IMR-90 (cell line): ENCODE data around the gene MRPL19. TPM values are rescaled to one million over a fixed set of nuclear protein-coding genes. Genes with fewer than 3 reads are reported as not detected.

Source experiments
- ATAC-seq: fragments of 200-7000 bp; cut with Tn5 transposase; 2 replicates; pipeline ENCODE4 v1.9.1; 2020; ENCODE audit warnings: low read depth, mild to moderate bottlenecking, moderate library complexity
- BruUV-seq: library from RNA; stranded (reverse); fragments of 400-500 nt; replicated peaks from 2 replicates; lab custom pipeline; 2021; lab: Mats Ljungman, UMichigan
- CTCF ChIA-PET: fragments of 300-600 bp; formaldehyde crosslinking; extraction: SDS; loops from one replicate; lab custom pipeline; 2021; ENCODE audit warnings: antibody characterized with exemption; lab: Yijun Ruan, JAX
- POLR2A ChIA-PET: fragments of 300-600 bp; sonication (Branson Sonifier 250); formaldehyde crosslinking; loops from one replicate; lab custom pipeline; 2022; ENCODE audit warnings: antibody characterized with exemption; ENCODE audit not compliant: unreplicated experiment; lab: Charles Lee
- DNase-seq: peaks from one replicate; pipeline ENCODE4 v3.0.0; 2013
- H2AFZ ChIP-seq: replicated peaks from 2 replicates; pipeline ENCODE3; 2013; ENCODE audit warnings: low read length, mild to moderate bottlenecking; ENCODE audit not compliant: poor library complexity
- H2AK5ac ChIP-seq: 2 replicates; pipeline ENCODE4 v1.6.1; 2013; ENCODE audit warnings: low read depth, low read length, inconsistent platforms
- H2AK9ac ChIP-seq: replicated peaks from 2 replicates; pipeline ENCODE3; 2013; ENCODE audit warnings: mild to moderate bottlenecking, low read depth, low read length, moderate library complexity; ENCODE audit not compliant: poor library complexity
- H2BK120ac ChIP-seq: 2 replicates; pipeline ENCODE4 v1.6.1; 2013; ENCODE audit warnings: low read depth, low read length, inconsistent platforms
- H2BK15ac ChIP-seq: 3 replicates; pipeline ENCODE4 v1.6.1; 2013; ENCODE audit warnings: low read depth, low read length, inconsistent platforms
- H2BK20ac ChIP-seq: 2 replicates; pipeline ENCODE4 v1.6.1; 2013; ENCODE audit warnings: low read depth, mild to moderate bottlenecking, inconsistent platforms, low read length, moderate library complexity
- H2BK5ac ChIP-seq: 2 replicates; pipeline ENCODE4 v1.6.1; 2013; ENCODE audit warnings: mild to moderate bottlenecking, low read depth, low read length, inconsistent platforms; ENCODE audit not compliant: poor library complexity, severe bottlenecking
- H3K14ac ChIP-seq: replicated peaks from 2 replicates; pipeline ENCODE4 v1.6.1; 2013; ENCODE audit warnings: low read depth, low read length, inconsistent platforms
- H3K18ac ChIP-seq: 2 replicates; pipeline ENCODE4 v1.6.1; 2013; ENCODE audit warnings: low read depth, low read length, control low read depth
- H3K23ac ChIP-seq: 2 replicates; pipeline ENCODE4 v1.6.1; 2013; ENCODE audit warnings: low read depth, low read length, inconsistent platforms
- H3K27ac ChIP-seq: 2 replicates; pipeline ENCODE4 v1.5.1; 2013; ENCODE audit warnings: mild to moderate bottlenecking, control low read depth, low read length; ENCODE audit not compliant: insufficient read depth
- H3K27me3 ChIP-seq: 2 replicates; pipeline ENCODE4 v1.6.1; 2013; ENCODE audit warnings: low read length; ENCODE audit not compliant: control insufficient read depth, insufficient read depth
- H3K36me3 ChIP-seq: 2 replicates; pipeline ENCODE4 v1.6.1; 2013; ENCODE audit warnings: low read length, mixed read lengths; ENCODE audit not compliant: control insufficient read depth, insufficient read depth
- H3K4ac ChIP-seq: 2 replicates; pipeline ENCODE4 v1.6.1; 2013; ENCODE audit warnings: low read depth, low read length, inconsistent platforms
- H3K4me1 ChIP-seq: 2 replicates; pipeline ENCODE4 v1.6.1; 2013; ENCODE audit warnings: low read length, mixed read lengths; ENCODE audit not compliant: control insufficient read depth, insufficient read depth
- H3K4me2 ChIP-seq: 2 replicates; pipeline ENCODE4 v1.6.1; 2013; ENCODE audit warnings: low read depth, mild to moderate bottlenecking, control low read depth, low read length, moderate library complexity
- H3K4me3 ChIP-seq: 2 replicates; pipeline ENCODE4 v1.5.1; 2013; ENCODE audit warnings: low read depth, mild to moderate bottlenecking, control low read depth, low read length, moderate library complexity; ENCODE audit not compliant: insufficient read depth
- H3K56ac ChIP-seq: 2 replicates; pipeline ENCODE4 v1.6.1; 2013; ENCODE audit warnings: low read length, inconsistent platforms; ENCODE audit not compliant: insufficient read depth; ENCODE audit errors: extremely low read depth
- H3K79me1 ChIP-seq, 2 experiments: 2 replicates each; pipeline ENCODE4 v1.6.1; 2013; ENCODE audit warnings: low read length in 2 of 2, inconsistent platforms in 1 of 2, low read depth in 1 of 2
- H3K9ac ChIP-seq: 2 replicates; pipeline ENCODE4 v1.6.1; 2013; ENCODE audit warnings: low read depth, low read length, control low read depth
- H3K9me1 ChIP-seq: 2 replicates; pipeline ENCODE4 v1.6.1; 2013; ENCODE audit warnings: low read length, inconsistent platforms; ENCODE audit not compliant: insufficient read depth
- H3K9me3 ChIP-seq: 2 replicates; pipeline ENCODE4 v1.6.1; 2013; ENCODE audit warnings: low read length; ENCODE audit not compliant: control insufficient read depth, insufficient read depth
- H4K20me1 ChIP-seq: 2 replicates; pipeline ENCODE4 v1.6.1; 2013; ENCODE audit warnings: low read length, inconsistent platforms; ENCODE audit not compliant: insufficient read depth
- H4K5ac ChIP-seq: 2 replicates; pipeline ENCODE4 v1.6.1; 2013; ENCODE audit warnings: mild to moderate bottlenecking, low read depth, low read length, control low read depth
- H4K8ac ChIP-seq, 2 experiments: 2 replicates each; pipeline ENCODE4 v1.6.1; 2013; ENCODE audit warnings: low read depth in 2 of 2, low read length in 2 of 2, control low read depth in 1 of 2, inconsistent platforms in 1 of 2
- H4K91ac ChIP-seq: 2 replicates; pipeline ENCODE4 v1.6.1; 2013; ENCODE audit warnings: low read depth, low read length, inconsistent platforms; ENCODE audit not compliant: insufficient read depth
- FOS ChIP-seq: fragments of 150-350 bp; IDR thresholded peaks from 2 replicates; pipeline ENCODE4 v1.6.1; 2016; ENCODE audit warnings: low read depth, low read length
- MAFK ChIP-seq: IDR thresholded peaks from 2 replicates; pipeline ENCODE4 v1.6.1; 2012; ENCODE audit warnings: low read depth, low read length, improper control_type of control experiment
- MAZ ChIP-seq: IDR thresholded peaks from 2 replicates; pipeline ENCODE4 v1.6.1; 2012; ENCODE audit warnings: low read depth, mild to moderate bottlenecking, low read length, improper control_type of control experiment, moderate library complexity, borderline replicate concordance
- MXI1 ChIP-seq: IDR thresholded peaks from 2 replicates; pipeline ENCODE4 v1.6.1; 2012; ENCODE audit warnings: low read depth, mild to moderate bottlenecking, low read length, moderate library complexity, borderline replicate concordance
- NFE2L2 ChIP-seq: fragments of 150-350 bp; IDR thresholded peaks from 2 replicates; pipeline ENCODE4 v1.6.1; 2016; ENCODE audit warnings: low read depth, mild to moderate bottlenecking, low read length
- POLR2A ChIP-seq: IDR thresholded peaks from 2 replicates; pipeline ENCODE4 v1.6.1; 2012; ENCODE audit warnings: mild to moderate bottlenecking, low read depth, low read length
- RAD21 ChIP-seq: IDR thresholded peaks from 2 replicates; pipeline ENCODE4 v1.6.1; 2012; ENCODE audit warnings: low read length, improper control_type of control experiment
- RCOR1 ChIP-seq: IDR thresholded peaks from 2 replicates; pipeline ENCODE4 v1.6.1; 2012; ENCODE audit warnings: mild to moderate bottlenecking, low read length, improper control_type of control experiment; ENCODE audit not compliant: insufficient replicate concordance
- RFX5 ChIP-seq: IDR thresholded peaks from 2 replicates; pipeline ENCODE4 v1.8.0; 2012; ENCODE audit warnings: low read depth, mild to moderate bottlenecking, low read length, moderate library complexity
- SMC3 ChIP-seq: fragments of 150-350 bp; IDR thresholded peaks from 2 replicates; pipeline ENCODE4 v1.6.1; 2016; ENCODE audit warnings: low read depth, mild to moderate bottlenecking, antibody characterized with exemption, low read length, moderate library complexity
- WGBS, 2 experiments: methylation state at CpG; one replicate each; pipeline versions ENCODE4 v1.1.5 to v1.1.7; 2013; ENCODE audit warnings: missing lambda C conversion rate in 2 of 2; ENCODE audit not compliant: insufficient read length in 1 of 2; ENCODE audit errors: extremely low coverage in 2 of 2; 5-methylcytosine and 5-hydroxymethylcytosine counted together
- dilution Hi-C: fragments of 300-500 bp; cut with HindIII; formaldehyde crosslinking; loops from one replicate; pipeline ENCODE4 v1.14.3; 2018; ENCODE audit warnings: low sequenced_read_pairs; ENCODE audit not compliant: unreplicated experiment
- in situ Hi-C: fragments of 300-500 bp; cut with MboI; formaldehyde crosslinking; loops from 3 replicates; pipeline ENCODE4 v1.14.3; 2019; ENCODE audit warnings: low sequenced_read_pairs, inconsistent platforms, mixed read lengths
- intact Hi-C: fragments of 100-400 bp; cut with micrococcal nuclease; formaldehyde crosslinking; loops from 2 replicates; pipeline ENCODE4 v1.10.0; 2022
- polyA plus RNA-seq, 3 experiments: library from polyadenylated mRNA; depleted of rRNA; stranded (reverse); fragments of >200 nt; gene quantifications; 2 replicates each; pipeline ENCODE4 v1.2.3, GENCODE V29; 2012; ENCODE audit warnings: low replicate concordance in 1 of 3
- total RNA-seq: library from RNA; depleted of rRNA; stranded (reverse); fragments of >200 nt; gene quantifications from 2 replicates; pipeline ENCODE4 v1.2.3, GENCODE V29; 2012
- TF ChIP-seq, protein P1 (sequence below): conservative IDR thresholded peaks from 2 replicates; pipeline ENCODE4 v1.5.1; 2012; ENCODE audit warnings: mild to moderate bottlenecking, low read depth, low read length, improper control_type of control experiment
- TF ChIP-seq, protein P2 (sequence below): fragments of 150-350 bp; IDR thresholded peaks from 2 replicates; pipeline ENCODE4 v1.6.1; 2016; ENCODE audit warnings: low read depth, mild to moderate bottlenecking, low read length, moderate library complexity, borderline replicate concordance
- TF ChIP-seq, protein P3 (sequence below): fragments of 150-350 bp; IDR thresholded peaks from 2 replicates; pipeline ENCODE4 v1.6.1; 2017; ENCODE audit warnings: mild to moderate bottlenecking, antibody characterized with exemption, low read length, low read depth

Gene MRPL19
- total and polyA plus RNA-seq, 2 of the 4 experiments (the other 2 are of a cell fraction), result 24.8 to 28.5 TPM

DNA sequence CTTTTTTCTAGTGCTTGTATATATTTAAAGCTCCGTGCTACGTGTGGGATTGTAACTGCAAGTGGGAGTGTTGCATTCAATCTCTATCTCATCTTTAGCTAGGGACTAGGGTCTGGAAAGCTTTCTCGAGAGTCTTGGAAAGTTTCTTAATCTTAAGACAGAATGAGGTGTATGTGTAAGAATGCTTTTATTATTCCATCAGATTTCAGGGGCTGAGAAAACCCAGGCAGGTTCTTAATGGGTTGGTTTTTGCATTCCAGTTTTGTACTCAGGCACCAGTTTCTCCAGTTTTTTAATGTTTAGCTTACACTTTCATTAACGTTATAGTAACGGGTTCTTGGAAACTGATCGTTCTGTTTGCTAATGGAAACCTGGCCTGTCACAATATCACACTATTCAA is 20.3 kb downstream of the MRPL19 start:
- Histone ChIP-seq H2BK15ac (no peak overlapping the region), H3K4me1 (no peaks in the 10 kb centered on the region), H4K20me1 (no peaks in the 10 kb centered on the region), H2BK5ac (no peak overlapping the region), H3K4ac (no peak overlapping the region), H3K56ac (no peak overlapping the region), H3K27me3 (no peaks in the 10 kb centered on the region), H3K27ac (no peak overlapping the region), H2AFZ (no peak overlapping the region), H3K9ac (no peak overlapping the region), H3K79me1 (no peaks in the 10 kb centered on the region; a peak in 1 of 4 replicates), H3K14ac (no peak overlapping the region), H2BK20ac (no peak overlapping the region), H3K23ac (no peak overlapping the region), H2AK5ac (no peak overlapping the region), H4K91ac (no peak overlapping the region), H3K36me3 (peaks cover 4% of the 10 kb centered on the region; the same call in 1 of the 2 replicates), H3K4me2 (no peak overlapping the region), H2AK9ac (no peak overlapping the region), H3K4me3 (no peak overlapping the region), H2BK120ac (no peak overlapping the region), H3K9me3 (no peaks in the 10 kb centered on the region), H3K9me1 (no peaks in the 10 kb centered on the region), H4K5ac (no peak overlapping the region), H4K8ac (no peak overlapping the region), H3K18ac (no peak overlapping the region)
- ChIA-PET CTCF (interaction anchor here (0.8 kb wide), 1 partner anchor 10 kb away, joined by 3 read pairs; no protein-coding TSS in a partner anchor), POLR2A (no interaction called here)
- no peak for DNase-seq
- dilution Hi-C loops (no loop called here), intact Hi-C loops (no loop called here), in situ Hi-C loops (no loop called here)
- no peak for ATAC-seq
- no peak for TF ChIP-seq MXI1
- no peak for TF ChIP-seq SMC3
- no peak for TF ChIP-seq MAFK
- TF ChIP-seq RCOR1, result no peak
- TF ChIP-seq, protein P1, sequence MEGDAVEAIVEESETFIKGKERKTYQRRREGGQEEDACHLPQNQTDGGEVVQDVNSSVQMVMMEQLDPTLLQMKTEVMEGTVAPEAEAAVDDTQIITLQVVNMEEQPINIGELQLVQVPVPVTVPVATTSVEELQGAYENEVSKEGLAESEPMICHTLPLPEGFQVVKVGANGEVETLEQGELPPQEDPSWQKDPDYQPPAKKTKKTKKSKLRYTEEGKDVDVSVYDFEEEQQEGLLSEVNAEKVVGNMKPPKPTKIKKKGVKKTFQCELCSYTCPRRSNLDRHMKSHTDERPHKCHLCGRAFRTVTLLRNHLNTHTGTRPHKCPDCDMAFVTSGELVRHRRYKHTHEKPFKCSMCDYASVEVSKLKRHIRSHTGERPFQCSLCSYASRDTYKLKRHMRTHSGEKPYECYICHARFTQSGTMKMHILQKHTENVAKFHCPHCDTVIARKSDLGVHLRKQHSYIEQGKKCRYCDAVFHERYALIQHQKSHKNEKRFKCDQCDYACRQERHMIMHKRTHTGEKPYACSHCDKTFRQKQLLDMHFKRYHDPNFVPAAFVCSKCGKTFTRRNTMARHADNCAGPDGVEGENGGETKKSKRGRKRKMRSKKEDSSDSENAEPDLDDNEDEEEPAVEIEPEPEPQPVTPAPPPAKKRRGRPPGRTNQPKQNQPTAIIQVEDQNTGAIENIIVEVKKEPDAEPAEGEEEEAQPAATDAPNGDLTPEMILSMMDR, result no peak
- TF ChIP-seq, protein P2, sequence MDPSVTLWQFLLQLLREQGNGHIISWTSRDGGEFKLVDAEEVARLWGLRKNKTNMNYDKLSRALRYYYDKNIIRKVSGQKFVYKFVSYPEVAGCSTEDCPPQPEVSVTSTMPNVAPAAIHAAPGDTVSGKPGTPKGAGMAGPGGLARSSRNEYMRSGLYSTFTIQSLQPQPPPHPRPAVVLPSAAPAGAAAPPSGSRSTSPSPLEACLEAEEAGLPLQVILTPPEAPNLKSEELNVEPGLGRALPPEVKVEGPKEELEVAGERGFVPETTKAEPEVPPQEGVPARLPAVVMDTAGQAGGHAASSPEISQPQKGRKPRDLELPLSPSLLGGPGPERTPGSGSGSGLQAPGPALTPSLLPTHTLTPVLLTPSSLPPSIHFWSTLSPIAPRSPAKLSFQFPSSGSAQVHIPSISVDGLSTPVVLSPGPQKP, result no peak
- no peak for TF ChIP-seq MAZ
- TF ChIP-seq RFX5, result no peak
- TF ChIP-seq, protein P3, sequence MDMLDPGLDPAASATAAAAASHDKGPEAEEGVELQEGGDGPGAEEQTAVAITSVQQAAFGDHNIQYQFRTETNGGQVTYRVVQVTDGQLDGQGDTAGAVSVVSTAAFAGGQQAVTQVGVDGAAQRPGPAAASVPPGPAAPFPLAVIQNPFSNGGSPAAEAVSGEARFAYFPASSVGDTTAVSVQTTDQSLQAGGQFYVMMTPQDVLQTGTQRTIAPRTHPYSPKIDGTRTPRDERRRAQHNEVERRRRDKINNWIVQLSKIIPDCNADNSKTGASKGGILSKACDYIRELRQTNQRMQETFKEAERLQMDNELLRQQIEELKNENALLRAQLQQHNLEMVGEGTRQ, result no peak
- no peak for TF ChIP-seq FOS
- no peak for TF ChIP-seq NFE2L2
- no peak for TF ChIP-seq RAD21
- no peak for TF ChIP-seq POLR2A
- no TSS peak for BruUV-seq
- no CpG with 5 or more reads among the region's 6 CpGs for WGBS, 2 experiments
